Esophagus squamous epithelium (tissue), 5 donors: ENCODE results near the gene RPL3. TPM values are rescaled to one million over a fixed set of nuclear protein-coding genes. Genes with fewer than 3 reads are reported as not detected.

Experiments used
- DNase-seq: peaks from one replicate; lab custom pipeline; 2025; lab: John Stamatoyannopoulos, UW
- H3K27ac ChIP-seq, 4 donors: fragments of 200-600 bp; sonication (generic); one replicate each; pipeline ENCODE4 v1.5.1; 2016 to 2019; ENCODE audit warnings: mild to moderate bottlenecking in 1 of 4
- H3K27me3 ChIP-seq, 4 donors: fragments of 200-600 bp; sonication (generic); 1 replicate in 3 of 4; 2 replicates in 1 of 4; pipeline versions ENCODE4 v1.5.1 to v1.6.0; 2017 to 2021; ENCODE audit warnings: antibody characterized with exemption in 1 of 4
- H3K36me3 ChIP-seq, 3 donors: fragments of 200-600 bp; sonication (generic); one replicate each; pipeline ENCODE4 v1.5.1; 2016 to 2019
- H3K4me1 ChIP-seq, 3 donors: fragments of 200-600 bp; sonication (generic); one replicate each; pipeline ENCODE4 v1.5.1; 2017 to 2019
- H3K4me3 ChIP-seq, 4 donors: fragments of 200-600 bp; sonication (generic); 1 replicate in 3 of 4; 2 replicates in 1 of 4; pipeline ENCODE4 v1.5.1; 2016 to 2019; ENCODE audit warnings: mild to moderate bottlenecking in 2 of 4, moderate library complexity in 1 of 4
- H3K9me3 ChIP-seq, 3 donors: fragments of 200-600 bp; sonication (generic); one replicate each; pipeline ENCODE4 v1.5.1; 2016 to 2019
- CTCF ChIP-seq, 6 experiments: fragments of 450-650 bp in 4 of 6; fragments of 200-600 bp in 2 of 6; sonication (generic) in 2 of 6; IDR thresholded peaks; one replicate each; pipeline ENCODE4 v1.5.1; 2016 to 2019; ENCODE audit warnings: antibody characterized with exemption in 6 of 6, mild to moderate bottlenecking in 4 of 6, moderate library complexity in 4 of 6
- POLR2A ChIP-seq, 4 donors: fragments of 450-650 bp; IDR thresholded peaks; one replicate each; pipeline ENCODE4 v1.6.1; 2017; ENCODE audit warnings: antibody characterized with exemption in 4 of 4, mild to moderate bottlenecking in 4 of 4, moderate library complexity in 3 of 4
- WGBS, 2 donors: methylation state at CpG; one replicate each; pipeline ENCODE4 v1.1.5; 2018; 5-methylcytosine and 5-hydroxymethylcytosine counted together
- intact Hi-C: fragments of 100-400 bp; cut with DNase I; formaldehyde crosslinking; loops from one replicate; pipeline ENCODE4 v1.15.0; 2022
- total RNA-seq, 4 donors: library from RNA; depleted of rRNA; stranded (reverse); fragments of >200 nt; gene quantifications; one replicate each; pipeline ENCODE4 v1.1.0, GENCODE V29; 2016
- donor health status: DM: yes; HTN: yes; CAD: no.

RPL3 gene
- total RNA-seq, 4 donors from 2014 or later = 1,469 to 2,891 (median 2,008) TPM

GRCh38 chr22:39301108-39301507 is 18.3 kb downstream of the RPL3 start:
- H3K27ac ChIP-seq = no peak overlapping the region
- intact Hi-C loops = no loop called here
- TF ChIP-seq POLR2A (IDR thresholded peaks at IDR 0.05) (no peak), CTCF (IDR thresholded peaks at IDR 0.05) (no peak)
- H3K4me1 ChIP-seq = peaks cover 8 to 48% (median 18%) of the 10 kb centered on the region in 3 donors
- no peaks in the 10 kb centered on the region for H3K9me3 ChIP-seq
- peaks cover 0 to 30% (median 0%) of the 10 kb centered on the region in 4 donors for H3K27me3 ChIP-seq
- H3K36me3 ChIP-seq = no peaks in the 10 kb centered on the region
- H3K4me3 ChIP-seq = no peak overlapping the region
- 76 to 86% methylated on average over 9 of the region's 9 CpGs for WGBS, 2 donors
- no peak for DNase-seq

GRCh38 chr22:39300186-39300830 is 19.1 kb downstream of the RPL3 start:
- no peak for DNase-seq
- Histone ChIP-seq H3K4me1 (peaks cover 8 to 48% (median 18%) of the 10 kb centered on the region in 3 donors), H3K9me3 (no peaks in the 10 kb centered on the region), H3K27ac (peak overlapping the region in 3 of 4 donors; percentile 49 to 76 (median 67)), H3K27me3 (peaks cover 0 to 30% (median 0%) of the 10 kb centered on the region in 4 donors), H3K4me3 (peak overlapping the region in 1 of 4 donors; percentile 44), H3K36me3 (no peaks in the 10 kb centered on the region)
- intact Hi-C loops = no loop called here
- TF ChIP-seq POLR2A (IDR thresholded peaks at IDR 0.05) (peak in 1 of 4 donors; percentile 2), CTCF (IDR thresholded peaks at IDR 0.05) (no peak)
- WGBS, 2 donors = 31 to 40% methylated on average over 10 to 14 of the region's 19 CpGs

GRCh38 chr22:39299829-39300178 is 19.6 kb downstream of the RPL3 start:
- intact Hi-C loops = no loop called here
- H3K4me1 ChIP-seq = peaks cover 8 to 48% (median 18%) of the 10 kb centered on the region in 3 donors

GRCh38 chr22:39298241-39298987 is 21.0 kb downstream of the RPL3 start:
- Histone ChIP-seq H3K4me1 (peaks cover 8 to 56% (median 18%) of the 10 kb centered on the region in 3 donors), H3K9me3 (no peaks in the 10 kb centered on the region), H3K27ac (peak overlapping the region in 3 of 4 donors; percentile 58 to 72 (median 59)), H3K4me3 (no peak overlapping the region), H3K27me3 (peaks cover 0 to 30% (median 0%) of the 10 kb centered on the region in 4 donors), H3K36me3 (no peaks in the 10 kb centered on the region)
- intact Hi-C loops = no loop called here
- no peak for DNase-seq
- TF ChIP-seq POLR2A (IDR thresholded peaks at IDR 0.05) = no peak
- TF ChIP-seq CTCF (IDR thresholded peaks at IDR 0.05) = no peak
- WGBS, 2 donors = 63 to 74% methylated on average over 13 of the region's 18 CpGs

More at GRCh38 chr22:39299829-39300178, 19.6 kb downstream of the RPL3 start:
- Histone ChIP-seq H3K36me3 (no peaks in the 10 kb centered on the region), H3K4me3 (peak overlapping the region in 1 of 4 donors; percentile 44), H3K27me3 (peaks cover 0 to 30% (median 0%) of the 10 kb centered on the region in 4 donors), H3K9me3 (no peaks in the 10 kb centered on the region), H3K27ac (peak overlapping the region in 3 of 4 donors; percentile 49 to 76 (median 67))
- TF ChIP-seq POLR2A (IDR thresholded peaks at IDR 0.05) (peak in 1 of 4 donors; percentile 9), CTCF (IDR thresholded peaks at IDR 0.05) (no peak)
- 48 to 69% methylated on average over 3 to 5 of the region's 6 CpGs for WGBS, 2 donors
- no peak for DNase-seq
